Measurements from ENCODE around the gene LYZL6. TPM values are rescaled to one million over a fixed set of nuclear protein-coding genes. Genes with fewer than 3 reads are reported as not detected.

LYZL6 gene
- total and polyA plus RNA-seq, 2 of the 8 experiments (the other 6 are each of a cell fraction or from before 2014, with no cell fraction given) = not detected

GRCh38 chr17:35972535-35972934 lies 29.0 kb upstream of the LYZL6 start:
- no peak overlapping the region for H3K18ac ChIP-seq (ENCODE audit: extremely low read depth, low read length)
- H4K20me1 ChIP-seq (replicated peaks in 1 of 2; ENCODE audit: control insufficient read depth in 1 of 2, insufficient read depth in 2 of 2, low read length in 2 of 2) = no peaks in the 10 kb centered on the region
- 79% methylated on average over 6 of the region's 6 CpGs; no CpG with 5 or more reads in 1 of the 2 experiments for WGBS, 2 experiments (ENCODE audit: extremely low coverage in 1 of 2, insufficient coverage in 1 of 2, insufficient read length in 1 of 2, insufficient replicate concordance in 2 of 2, low coverage in 1 of 2, low lambda C conversion rate in 2 of 2, missing lambda C conversion rate in 1 of 2)
- no peak for TF ChIP-seq NANOG (IDR thresholded peaks at IDR 0.05; ENCODE audit: insufficient read depth, low read depth, low read length, poor library complexity, severe bottlenecking)
- TF ChIP-seq SIX5 (IDR thresholded peaks at IDR 0.05; ENCODE audit: low read depth, low read length) = no peak
- H2AFZ ChIP-seq (ENCODE audit: low read length) = no peak overlapping the region
- H2BK20ac ChIP-seq (ENCODE audit: low read length) = no peak overlapping the region
- no peak overlapping the region for H4K5ac ChIP-seq (ENCODE audit: insufficient read length, low read depth, low read length)
- H2BK12ac ChIP-seq (ENCODE audit: low read depth, low read length) = no peak overlapping the region
- no peak overlapping the region for H3K4me3 ChIP-seq (ENCODE audit: extremely low read depth in 1 of 4, insufficient read depth in 2 of 4, low read depth in 3 of 4, low read length in 4 of 4)
- H3K79me2 ChIP-seq (ENCODE audit: control insufficient read depth in 1 of 2, insufficient read depth in 2 of 2, low read length in 2 of 2) = no peaks in the 10 kb centered on the region
- ChIA-PET POLR2A (ENCODE audit: partially characterized antibody) (no interaction called here), CTCF (ENCODE audit: partially characterized antibody) (interaction anchor here (1.0 to 4.2 kb wide), 4 partner anchors 9 to 176 kb away, joined by 3 to 11 read pairs (median 5); partner anchors contain the start of gene CCL16)
- H3K56ac ChIP-seq (replicated peaks; ENCODE audit: insufficient read length, low read depth, low read length) = no peak overlapping the region
- no peak overlapping the region for H2BK15ac ChIP-seq (ENCODE audit: low read length)
- no peak overlapping the region for H3K9ac ChIP-seq (replicated peaks in 1 of 4; ENCODE audit: extremely low read depth in 1 of 4, low read depth in 3 of 4, low read length in 3 of 4)
- no peaks in the 10 kb centered on the region for H3K23me2 ChIP-seq (ENCODE audit: low read depth, low read length)
- no peak overlapping the region for H3K23ac ChIP-seq (ENCODE audit: insufficient read length)
- H2AK5ac ChIP-seq (ENCODE audit: low read depth, low read length) = no peak overlapping the region
- H2BK5ac ChIP-seq (ENCODE audit: low read depth, low read length) = no peak overlapping the region
- DNase-seq (ENCODE audit: low read depth in 1 of 2, low spot score in 2 of 2) (no peak), FAIRE-seq (no peak)
- H4K8ac ChIP-seq (ENCODE audit: extremely low read depth, insufficient read depth, low read length) = no peak overlapping the region
- peaks cover 0 to 2% (median 0%) of the 10 kb centered on the region in 4 experiments; a peak in 2 of 7 replicates for H3K4me1 ChIP-seq (replicated peaks in 1 of 4; ENCODE audit: control insufficient read depth in 3 of 4, insufficient read depth in 4 of 4, low read length in 3 of 4)
- no peaks in the 10 kb centered on the region for H3K79me1 ChIP-seq (ENCODE audit: low read depth, low read length)
- H2BK120ac ChIP-seq (replicated peaks; ENCODE audit: low read depth, low read length) = no peak overlapping the region
- no peak overlapping the region for H4K91ac ChIP-seq (replicated peaks; ENCODE audit: insufficient read length, low read length)
- H3K27ac ChIP-seq (ENCODE audit: low read depth, low read length) = no peak overlapping the region
- no peak overlapping the region for H3K14ac ChIP-seq (ENCODE audit: insufficient read length)
- no peaks in the 10 kb centered on the region for H3K36me3 ChIP-seq (ENCODE audit: control insufficient read depth in 2 of 4, insufficient read depth in 4 of 4, low read length in 3 of 4)
- H3K9me3 ChIP-seq (ENCODE audit: insufficient read depth in 2 of 2, low read depth in 1 of 2, low read length in 1 of 2) = no peaks in the 10 kb centered on the region
- H3K4ac ChIP-seq (replicated peaks; ENCODE audit: insufficient read length, low read depth, low read length) = no peak overlapping the region
- no peaks in the 10 kb centered on the region for H3K27me3 ChIP-seq (replicated peaks in 1 of 4; ENCODE audit: control insufficient read depth in 3 of 4, extremely low read depth in 1 of 4, insufficient read depth in 3 of 4, low read length in 3 of 4)
- H3K4me2 ChIP-seq (ENCODE audit: insufficient read depth in 1 of 2, low read depth in 2 of 2, low read length in 2 of 2) = no peak overlapping the region
